Aorta (tissue), 5 donors: Measurements from ENCODE around the gene KIF26A. TPM values are rescaled to one million over a fixed set of nuclear protein-coding genes. Genes with fewer than 3 reads are reported as not detected.

Experiments used
- ATAC-seq: fragments of 200-7000 bp; cut with Tn5 transposase; one replicate; pipeline ENCODE4 v1.9.1; 2022; ENCODE audit warnings: moderate library complexity; ENCODE audit not compliant: low FRiP score
- DNase-seq, 2 donors: peaks; one replicate each; pipeline ENCODE4 v3.0.0-alpha.2; 2020
- H3K27ac ChIP-seq, 2 donors: one replicate each; pipeline ENCODE4 v1.5.1; 2013; ENCODE audit warnings: low read length in 2 of 2, mild to moderate bottlenecking in 2 of 2, moderate library complexity in 2 of 2, control low read depth in 1 of 2, inconsistent platforms in 1 of 2, low read depth in 1 of 2
- H3K27me3 ChIP-seq, 2 donors: one replicate each; pipeline ENCODE4 v1.6.1; 2013; ENCODE audit warnings: control low read depth in 1 of 2, low read length in 1 of 2, mild to moderate bottlenecking in 1 of 2, moderate library complexity in 1 of 2; ENCODE audit not compliant: insufficient read depth in 2 of 2, control insufficient read depth in 1 of 2
- H3K36me3 ChIP-seq, 2 donors: one replicate each; pipeline ENCODE4 v1.6.1; 2013; ENCODE audit warnings: control low read depth in 1 of 2, low read length in 1 of 2, mild to moderate bottlenecking in 1 of 2; ENCODE audit not compliant: insufficient read depth in 2 of 2, control insufficient read depth in 1 of 2
- H3K4me1 ChIP-seq, 2 donors: one replicate each; pipeline ENCODE4 v1.6.1; 2013; ENCODE audit warnings: low read length in 2 of 2, control low read depth in 1 of 2, mild to moderate bottlenecking in 1 of 2, moderate library complexity in 1 of 2; ENCODE audit not compliant: insufficient read depth in 2 of 2, control insufficient read depth in 1 of 2
- H3K4me3 ChIP-seq, 2 donors: one replicate each; pipeline ENCODE4 v1.5.1; 2013; ENCODE audit warnings: low read length in 2 of 2, control low read depth in 1 of 2, mild to moderate bottlenecking in 1 of 2
- H3K9me3 ChIP-seq: one replicate; pipeline ENCODE4 v1.6.1; 2013; ENCODE audit warnings: mild to moderate bottlenecking, low read length; ENCODE audit not compliant: control insufficient read depth
- WGBS, 2 donors: extraction: QIAGEN DNeasy Blood & Tissue Kit; methylation state at CpG; one replicate each; pipeline ENCODE4 v1.1.7; 2013; 5-methylcytosine and 5-hydroxymethylcytosine counted together
- intact Hi-C, 2 donors: fragments of 100-400 bp; cut with DNase I; formaldehyde crosslinking; loops; one replicate each; pipeline versions ENCODE4 v1.14.2 to v1.15.0; 2022
- polyA plus RNA-seq, 2 donors: library from polyadenylated mRNA; stranded (reverse); fragments of 200-250 nt; gene quantifications; one replicate each; pipeline ENCODE4 v1.2.3, GENCODE V29; 2013
- total RNA-seq, 2 donors: library from RNA; stranded (reverse); fragmentation: NEBNext Ultra II Directional; extraction: Animal tissue kit (Norgen Biotek cat#: 25700); gene quantifications; one replicate each; pipeline ENCODE4 v1.2.1, GENCODE V29; 2021
- donor health status: healthy with polysubstance abuse.
- donor health status: Bipolar disorder and iron deficiency.
- donor health status: DM: no; HTN: no; CAD: no.
- donor health status: DM: no; HTN: no; CAD: no.
- donor health status: DM: yes; HTN: yes; CAD: no.

KIF26A gene
- total and polyA plus RNA-seq, 4 donors = 0.13 to 8.3 (median 3.2) TPM

DNA sequence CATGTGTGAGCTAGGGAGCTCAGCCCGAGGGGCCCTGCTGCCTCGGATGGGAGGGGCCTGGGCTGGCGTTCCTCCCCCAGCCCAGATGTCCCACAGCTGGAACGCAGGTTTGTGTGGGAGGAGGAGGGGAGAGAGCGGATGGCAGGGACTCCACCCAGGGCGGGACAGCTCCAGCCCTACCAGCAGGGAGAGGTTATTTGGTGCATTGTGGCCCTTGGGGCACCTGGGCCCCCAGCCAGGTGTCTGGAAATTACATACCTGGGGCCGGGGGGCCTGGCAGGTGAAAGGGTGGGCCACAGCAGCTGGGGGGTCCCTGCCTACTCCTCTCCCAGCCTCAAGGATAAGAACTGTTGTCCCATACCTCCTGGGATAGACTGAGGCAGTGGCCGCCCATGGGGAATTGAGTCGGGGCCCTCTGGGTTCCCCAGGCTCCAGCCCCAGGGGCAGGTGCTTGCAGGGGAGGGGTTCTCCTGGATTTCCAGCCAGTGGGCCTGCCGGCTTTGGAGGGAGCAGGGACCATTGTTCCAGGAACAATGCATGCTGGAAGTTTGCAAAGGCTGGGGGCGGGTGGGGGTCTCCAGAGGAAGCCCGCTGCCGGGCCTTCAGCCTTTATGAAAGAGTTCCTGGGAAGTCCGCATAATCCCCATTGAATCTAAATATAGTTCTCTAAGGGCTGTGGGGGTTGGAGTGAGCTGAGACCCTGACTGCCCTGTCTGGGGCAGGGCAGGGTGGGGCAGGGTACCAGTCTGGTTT is 1.2 kb downstream of the KIF26A start:
- Histone ChIP-seq H3K9me3 (no peaks in the 10 kb centered on the region), H3K4me3 (no peak overlapping the region), H3K27me3 (no peaks in the 10 kb centered on the region), H3K36me3 (no peaks in the 10 kb centered on the region), H3K27ac (no peak overlapping the region), H3K4me1 (no peaks in the 10 kb centered on the region)
- WGBS, 2 donors = 35 to 43% methylated on average over 13 to 14 of the region's 14 CpGs
- no peak for ATAC-seq
- intact Hi-C loops = loop anchor here (5.0 kb wide), 2 partner anchors 423 to 498 kb away; no protein-coding TSS in a partner anchor
- peak; percentile 27 to 72 for DNase-seq

DNA sequence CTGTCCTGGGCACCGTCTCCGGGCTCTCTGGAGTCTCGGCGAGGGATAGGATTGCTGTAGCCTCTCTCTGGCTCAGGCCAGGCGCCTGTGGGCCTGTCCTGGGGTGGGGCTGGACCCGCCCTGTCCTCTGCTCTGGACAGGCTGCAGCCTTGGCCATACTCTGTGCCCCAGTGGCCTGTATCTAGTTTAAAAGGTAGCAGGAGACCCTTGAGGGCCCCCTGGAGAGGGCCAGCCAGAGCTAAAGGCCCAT is 1.8 kb downstream of the KIF26A start:
- WGBS, 2 donors = 78 to 84% methylated on average over 6 of the region's 6 CpGs
- no peaks in the 10 kb centered on the region for H3K36me3 ChIP-seq
- DNase-seq (peak; percentile 26 to 27), ATAC-seq (no peak)
- H3K4me3 ChIP-seq = no peak overlapping the region
- no peak overlapping the region for H3K27ac ChIP-seq
- H3K9me3 ChIP-seq = no peaks in the 10 kb centered on the region
- H3K4me1 ChIP-seq = no peaks in the 10 kb centered on the region
- intact Hi-C loops = no loop called here
- H3K27me3 ChIP-seq = no peaks in the 10 kb centered on the region

DNA sequence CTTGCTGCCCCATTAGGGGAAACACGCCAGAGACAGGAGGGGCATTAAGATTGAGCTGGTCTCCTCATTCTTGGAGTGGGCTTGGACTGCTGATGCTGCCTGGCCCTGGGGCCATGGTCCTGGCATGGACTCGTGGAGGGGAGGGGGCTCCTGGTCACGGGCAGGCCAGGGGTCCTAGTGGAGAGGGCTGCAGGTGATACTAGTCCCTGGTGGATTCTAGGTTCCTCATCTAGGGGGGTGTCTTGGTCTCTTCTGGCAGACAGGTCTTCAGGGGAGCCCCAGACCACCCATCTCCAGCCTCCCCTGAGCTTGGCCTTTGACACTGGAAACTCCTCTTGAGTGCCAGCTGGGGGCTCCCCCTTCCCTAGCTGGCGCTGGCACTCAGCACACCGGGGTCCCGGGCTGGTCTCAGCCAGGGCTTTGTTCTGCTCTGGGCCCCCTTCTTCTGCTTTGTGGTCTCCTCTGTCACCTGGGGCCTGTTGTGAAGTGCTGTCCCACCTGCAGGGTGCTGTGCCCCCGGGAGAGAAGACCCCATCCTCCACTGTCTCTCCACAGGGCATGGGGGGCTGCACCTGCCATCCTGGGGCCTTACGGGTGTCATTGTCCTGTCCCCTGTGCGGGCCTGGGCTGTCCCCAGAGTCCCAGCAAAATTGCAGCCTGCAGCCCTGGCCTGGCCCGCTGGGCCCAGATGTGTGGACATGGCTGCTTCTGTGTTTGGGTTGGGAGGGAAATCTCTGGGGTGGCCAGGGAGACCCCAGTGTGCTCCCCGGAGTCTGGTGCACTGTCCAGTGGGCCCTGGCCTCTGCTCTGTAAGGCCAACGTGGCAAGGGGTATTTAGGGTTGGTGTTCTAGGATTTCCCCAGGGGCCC is 2.3 kb downstream of the KIF26A start:
- Histone ChIP-seq H3K9me3 (no peaks in the 10 kb centered on the region), H3K27ac (no peak overlapping the region), H3K4me1 (no peaks in the 10 kb centered on the region), H3K36me3 (no peaks in the 10 kb centered on the region), H3K27me3 (no peaks in the 10 kb centered on the region), H3K4me3 (no peak overlapping the region)
- WGBS, 2 donors = 85 to 89% methylated on average over 12 of the region's 12 CpGs
- DNase-seq (peak; percentile 36 to 73), ATAC-seq (no peak)
- intact Hi-C loops = no loop called here

DNA sequence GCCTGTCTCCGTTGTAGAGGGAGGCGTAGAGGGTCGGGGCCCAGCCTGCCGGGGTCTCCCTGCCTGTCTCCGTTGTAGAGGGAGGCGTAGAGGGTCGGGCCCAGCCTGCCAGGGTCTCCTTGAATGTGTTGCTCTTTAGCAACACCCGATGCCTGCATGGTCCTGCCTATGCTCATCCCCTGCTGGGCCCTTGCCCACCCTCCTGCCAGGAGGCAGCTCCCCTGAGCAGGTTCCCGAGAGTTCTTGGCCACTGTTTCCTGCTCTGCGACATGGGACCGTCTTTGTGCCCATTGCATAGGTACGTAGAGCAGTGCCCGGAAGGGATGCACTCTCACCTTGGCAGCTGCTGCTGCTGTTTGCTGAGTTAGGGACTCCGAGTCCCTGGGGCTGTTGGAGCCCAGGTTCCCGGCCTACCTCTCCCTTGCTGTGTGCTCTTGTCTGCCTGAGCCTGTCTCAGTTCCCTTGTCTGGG is 3.3 kb downstream of the KIF26A start:
- Histone ChIP-seq H3K9me3 (no peaks in the 10 kb centered on the region), H3K4me1 (no peaks in the 10 kb centered on the region), H3K27ac (no peak overlapping the region), H3K36me3 (no peaks in the 10 kb centered on the region), H3K27me3 (no peaks in the 10 kb centered on the region), H3K4me3 (no peak overlapping the region)
- WGBS, 2 donors = 88 to 90% methylated on average over 15 of the region's 15 CpGs
- intact Hi-C loops = no loop called here
- peak in 1 of 2 donors; percentile 69 for DNase-seq
- no peak for ATAC-seq

DNA sequence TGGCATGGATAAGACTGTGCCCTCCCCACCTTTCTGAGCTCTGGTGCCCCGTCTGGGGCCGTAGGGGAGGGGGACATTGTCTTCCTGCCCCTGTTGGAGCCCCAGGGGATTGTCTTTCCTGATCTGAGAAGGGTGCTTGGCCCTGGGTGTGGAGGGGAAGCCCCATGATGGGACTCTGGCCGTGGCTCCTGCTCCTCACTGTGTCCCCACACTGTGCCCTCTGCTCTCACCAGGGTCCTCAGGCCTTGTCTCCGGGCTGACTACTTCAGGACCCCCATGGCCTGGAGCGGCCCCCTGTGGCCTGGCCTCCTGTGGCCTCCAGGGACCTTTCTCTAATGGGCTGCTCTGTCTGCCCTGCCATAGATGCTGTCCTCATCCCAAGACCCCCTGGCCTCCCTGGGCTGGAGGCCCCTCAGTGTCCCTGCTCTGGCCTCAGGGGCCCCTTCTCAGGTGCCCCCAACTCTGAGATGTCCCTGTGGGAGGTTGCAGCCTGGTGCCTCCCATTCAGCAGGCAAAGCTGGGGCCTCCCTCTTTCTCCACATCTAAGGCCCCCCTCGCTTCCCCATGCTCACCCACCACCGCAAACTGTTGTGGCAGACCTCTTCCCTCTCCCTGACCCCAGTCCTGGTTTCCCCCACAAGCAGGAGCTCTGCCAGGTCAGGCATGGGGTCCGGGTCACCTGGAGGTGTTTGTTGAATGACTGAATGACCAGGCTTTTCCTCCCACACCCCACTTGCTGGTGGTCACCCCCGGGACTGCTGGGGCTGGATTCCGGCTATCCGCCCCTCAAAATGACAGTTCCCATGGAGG is 4.0 kb downstream of the KIF26A start:
- 84% methylated on average over 11 of the region's 11 CpGs for WGBS, 2 donors
- Histone ChIP-seq H3K9me3 (no peaks in the 10 kb centered on the region), H3K27ac (no peak overlapping the region), H3K4me3 (no peak overlapping the region), H3K4me1 (no peaks in the 10 kb centered on the region), H3K36me3 (no peaks in the 10 kb centered on the region), H3K27me3 (no peaks in the 10 kb centered on the region)
- intact Hi-C loops = no loop called here
- DNase-seq (peak in 1 of 2 donors; percentile 63), ATAC-seq (no peak)

DNA sequence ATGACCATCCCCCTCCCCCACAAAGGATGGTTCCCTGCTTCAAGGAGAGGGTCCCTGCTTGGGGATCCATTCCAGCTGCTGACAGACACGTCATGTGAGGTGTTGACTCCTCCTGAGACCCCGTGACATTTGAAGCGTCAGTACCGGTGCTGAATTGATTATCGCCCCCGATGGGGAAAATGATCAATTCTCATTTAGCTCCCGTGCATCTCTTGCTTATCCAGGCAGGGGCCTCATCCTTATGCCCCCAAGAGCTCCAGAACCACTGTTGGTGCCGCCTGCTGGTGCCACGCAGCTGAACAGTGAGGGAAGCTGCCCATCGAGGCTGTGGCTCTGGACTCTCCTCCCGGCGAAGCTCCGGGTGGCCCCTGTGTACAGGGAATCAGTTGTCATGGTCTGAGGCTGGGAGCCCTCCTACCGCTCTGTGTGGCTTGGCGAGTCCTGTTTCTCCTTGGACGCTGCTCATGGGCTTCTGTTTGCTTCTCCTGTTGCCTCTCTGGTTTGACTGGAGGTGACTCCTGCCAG is 4.6 kb downstream of the KIF26A start:
- no peak for ATAC-seq
- Histone ChIP-seq H3K9me3 (no peaks in the 10 kb centered on the region), H3K36me3 (no peaks in the 10 kb centered on the region), H3K4me3 (no peak overlapping the region), H3K27ac (no peak overlapping the region), H3K27me3 (no peaks in the 10 kb centered on the region), H3K4me1 (no peaks in the 10 kb centered on the region)
- 72 to 74% methylated on average over 16 of the region's 16 CpGs for WGBS, 2 donors
- DNase-seq = peak in 1 of 2 donors; percentile 66
- intact Hi-C loops = no loop called here

DNA sequence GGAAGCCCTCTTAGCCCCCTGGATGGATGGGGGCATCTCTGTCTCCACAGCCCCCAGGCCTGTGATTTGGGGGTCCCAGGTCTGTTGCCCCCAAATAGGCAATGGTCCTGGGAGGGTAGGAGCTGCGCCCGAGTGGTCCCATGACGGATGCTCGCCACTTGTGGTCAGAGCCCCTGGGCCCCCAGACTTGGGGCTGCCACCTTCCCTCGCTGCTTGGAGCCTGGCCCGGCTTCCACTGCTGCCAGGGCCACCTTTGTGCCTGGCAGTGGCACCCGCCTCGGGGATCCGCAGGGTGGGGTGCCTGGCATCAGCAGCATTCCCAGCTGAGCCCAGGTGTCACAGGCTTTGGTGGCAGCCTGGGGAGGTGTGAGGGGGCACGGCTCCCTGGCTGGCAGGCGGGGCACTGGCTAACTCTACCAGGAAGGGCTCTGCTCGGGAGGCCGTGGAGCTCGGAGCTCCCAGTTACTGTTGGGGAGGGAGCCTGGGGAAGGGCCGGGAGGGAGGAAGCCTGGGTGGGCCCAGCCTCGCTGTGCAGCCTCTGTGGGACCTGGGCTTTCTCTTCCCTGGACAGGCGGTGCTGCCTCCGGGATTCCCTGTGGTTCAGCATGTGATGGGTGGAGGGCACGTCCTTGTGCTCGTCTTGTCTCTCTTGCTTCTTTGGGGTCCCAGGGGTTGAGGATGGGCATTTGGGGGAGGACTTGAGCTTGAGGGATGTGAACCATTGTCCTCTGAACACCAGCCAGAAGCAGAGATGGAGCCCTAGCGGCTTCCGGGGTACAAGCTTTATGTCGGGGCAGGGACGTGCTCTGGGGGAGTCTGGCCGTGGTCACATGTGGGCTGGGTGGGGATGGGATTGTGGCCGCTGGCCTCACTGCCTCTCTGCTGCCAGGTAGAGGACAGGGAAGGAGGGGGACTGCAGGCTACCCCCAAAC is 5.4 kb downstream of the KIF26A start:
- H3K27me3 ChIP-seq = no peaks in the 10 kb centered on the region
- no peaks in the 10 kb centered on the region for H3K4me1 ChIP-seq
- DNase-seq (peak in 1 of 2 donors; percentile 66), ATAC-seq (no peak)
- H3K4me3 ChIP-seq = no peak overlapping the region
- no peaks in the 10 kb centered on the region for H3K36me3 ChIP-seq
- WGBS, 2 donors = 74 to 76% methylated on average over 26 of the region's 26 CpGs
- intact Hi-C loops = no loop called here
- H3K9me3 ChIP-seq = no peaks in the 10 kb centered on the region
- no peak overlapping the region for H3K27ac ChIP-seq

DNA sequence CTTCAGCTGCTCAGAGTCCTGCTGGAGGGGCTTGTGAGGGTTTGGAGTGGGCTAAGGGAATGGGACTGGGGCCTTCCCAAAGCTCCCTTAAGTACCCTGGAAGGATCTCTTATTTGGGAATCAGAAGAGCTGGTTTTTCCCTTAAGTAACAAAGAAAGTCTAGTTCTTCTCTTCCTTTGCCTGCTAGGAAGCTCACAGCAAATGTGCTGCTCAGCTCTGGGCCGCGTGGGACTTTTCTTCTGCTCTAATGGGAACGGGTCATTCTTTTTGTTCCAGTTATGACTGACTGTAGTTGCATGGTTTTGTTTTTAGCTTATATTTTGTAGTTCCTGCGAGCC is 6.0 kb downstream of the KIF26A start:
- Histone ChIP-seq H3K4me1 (no peaks in the 10 kb centered on the region), H3K27ac (no peak overlapping the region), H3K9me3 (no peaks in the 10 kb centered on the region), H3K27me3 (no peaks in the 10 kb centered on the region), H3K4me3 (no peak overlapping the region), H3K36me3 (no peaks in the 10 kb centered on the region)
- intact Hi-C loops = no loop called here
- DNase-seq = no peak
- no peak for ATAC-seq
- WGBS, 2 donors = 81 to 82% methylated on average over 4 of the region's 4 CpGs
